NCI-H1092 treated with DMSO at 0.1 percent for 48 hours (cell line): ENCODE data around the gene HLA-DPB1.
"Not testable (repeated sequence)": the region's sequence is repeated elsewhere in the genome, so short reads cannot be mapped to it uniquely, and the experiment has no call there.

Experiments used
- DNase-seq: peaks from one replicate; lab custom pipeline; 2025; lab: John Stamatoyannopoulos, UW

HLA-DPB1 gene

DNA sequence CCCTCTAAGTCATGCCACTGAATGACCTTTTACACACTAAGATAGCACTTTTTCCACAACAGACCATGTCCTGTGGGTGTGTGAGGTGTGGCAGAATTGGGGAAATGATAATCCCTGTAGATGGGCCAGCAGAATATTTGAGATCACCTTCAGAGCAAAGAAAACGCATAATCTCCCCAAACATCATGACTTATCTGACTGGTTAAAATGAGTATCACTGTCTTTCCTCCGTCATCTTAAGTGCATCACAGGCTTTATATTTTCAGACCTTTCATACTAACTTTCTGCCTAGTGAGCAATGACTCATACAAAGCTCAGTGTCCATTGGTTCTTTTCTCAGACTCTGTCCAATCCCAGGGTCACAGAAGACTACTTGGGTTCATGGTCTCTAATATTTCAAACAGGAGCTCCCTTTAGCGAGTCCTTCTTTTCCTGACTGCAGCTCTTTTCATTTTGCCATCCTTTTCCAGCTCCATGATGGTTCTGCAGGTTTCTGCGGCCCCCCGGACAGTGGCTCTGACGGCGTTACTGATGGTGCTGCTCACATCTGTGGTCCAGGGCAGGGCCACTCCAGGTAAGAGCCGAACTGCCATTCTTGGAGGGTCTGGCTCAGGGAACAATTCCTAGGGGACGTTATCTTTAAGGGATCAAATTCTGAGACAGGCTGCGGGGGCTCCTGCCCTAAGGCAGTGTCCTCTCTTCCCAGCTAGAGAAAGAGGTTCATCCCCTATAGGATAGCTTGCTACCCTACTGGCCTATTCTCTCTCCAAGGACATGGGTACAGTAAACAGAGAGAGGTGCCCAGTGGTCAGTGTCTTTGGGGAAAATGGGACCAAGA lies at the start of gene HLA-DPB1:
TSS of gene HLA-DPB1 (plus strand) at position 423 of the 838 bp plus-strand sequence. CDS start at position 475, 52 bp downstream.
- DNase-seq = no peak

DNA sequence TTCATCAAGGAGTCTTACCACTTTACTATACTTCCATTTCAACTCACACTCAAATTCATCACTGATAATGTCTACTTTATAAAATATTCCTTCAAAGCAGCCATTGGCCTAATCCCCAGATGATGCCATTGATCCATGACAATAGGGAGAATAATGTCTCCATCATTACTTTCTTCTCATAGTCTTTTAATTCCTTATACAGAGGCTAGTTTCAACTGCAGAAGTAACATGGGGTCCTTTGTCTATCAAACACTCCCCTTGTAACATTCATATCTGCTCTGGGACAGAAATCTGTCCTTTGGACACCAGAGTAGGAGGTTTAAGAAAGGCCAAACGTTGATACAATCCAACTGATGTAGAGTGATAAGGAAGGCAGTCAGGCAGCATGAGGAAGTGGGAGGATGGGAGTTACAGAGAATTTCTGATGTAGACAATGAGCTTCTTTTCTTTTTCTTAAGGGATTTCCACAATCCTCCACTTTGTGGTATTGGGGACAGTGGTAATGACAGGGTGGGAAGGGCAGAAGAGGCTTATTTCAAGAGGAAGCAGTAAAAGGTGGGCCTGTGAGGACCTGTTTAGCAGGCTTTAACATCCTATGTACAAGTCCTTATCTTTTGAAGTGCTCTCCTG lies 47.5 kb upstream of the HLA-DPB1 start:
- DNase-seq = no peak

DNA sequence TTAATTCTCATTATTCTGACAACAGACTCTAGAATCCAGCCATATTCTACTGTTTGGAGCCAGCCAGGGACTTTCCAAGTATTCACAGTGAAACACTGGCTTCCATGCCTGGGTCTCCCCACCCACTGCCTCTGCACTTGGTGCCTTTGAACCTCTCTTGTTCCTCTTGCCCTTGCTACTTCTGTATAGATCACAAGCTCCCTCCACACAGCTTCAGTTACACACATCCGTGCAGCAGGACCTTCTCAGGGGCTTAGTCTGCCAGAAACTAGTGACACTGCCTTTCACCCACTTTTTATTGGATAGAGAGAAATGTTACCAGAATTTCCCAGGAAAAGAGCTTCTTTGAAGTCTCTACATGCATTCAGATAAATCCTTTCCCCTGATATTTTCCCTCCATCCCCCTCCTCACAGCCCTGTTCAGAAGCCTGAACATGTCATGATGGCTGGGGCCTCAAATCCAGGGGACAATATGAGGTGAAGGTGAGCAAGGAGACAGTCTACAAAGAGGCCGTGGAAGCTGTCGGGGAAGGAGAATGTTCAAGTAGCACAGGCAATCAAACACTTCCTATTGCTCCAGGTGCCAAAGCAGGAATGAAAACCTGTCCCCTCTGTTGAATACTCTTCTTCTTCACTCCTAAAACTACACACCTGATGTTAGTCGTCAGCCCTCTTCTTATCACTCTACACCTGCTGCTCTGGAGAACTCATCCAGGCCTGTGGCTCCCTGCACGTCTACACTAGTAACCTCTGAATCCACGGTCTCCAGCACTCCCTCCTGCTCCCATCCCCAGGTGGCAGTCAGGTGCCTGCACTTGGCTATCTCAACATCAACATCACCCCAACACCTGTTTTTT lies 46.2 kb upstream of the HLA-DPB1 start:
- no peak for DNase-seq

DNA sequence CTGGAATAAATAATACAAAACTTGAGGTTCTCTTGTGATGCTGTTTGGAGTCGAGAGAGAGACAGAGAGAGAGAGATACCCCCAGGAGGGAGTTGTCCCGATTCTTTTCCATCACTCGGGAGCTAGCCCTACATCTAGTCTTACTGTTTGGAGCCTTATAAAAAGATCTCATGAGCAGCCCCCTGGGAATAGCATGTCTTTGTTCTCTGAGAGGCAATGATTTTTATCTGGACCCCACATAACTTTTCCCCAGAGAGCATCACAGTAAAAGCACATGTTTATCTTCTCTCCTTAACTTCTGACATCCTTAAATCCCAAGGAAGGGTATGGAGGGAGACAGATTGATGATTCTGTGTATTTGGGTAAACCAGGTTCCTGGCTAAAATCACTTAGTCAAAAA lies 45.5 kb upstream of the HLA-DPB1 start:
- DNase-seq = no peak

DNA sequence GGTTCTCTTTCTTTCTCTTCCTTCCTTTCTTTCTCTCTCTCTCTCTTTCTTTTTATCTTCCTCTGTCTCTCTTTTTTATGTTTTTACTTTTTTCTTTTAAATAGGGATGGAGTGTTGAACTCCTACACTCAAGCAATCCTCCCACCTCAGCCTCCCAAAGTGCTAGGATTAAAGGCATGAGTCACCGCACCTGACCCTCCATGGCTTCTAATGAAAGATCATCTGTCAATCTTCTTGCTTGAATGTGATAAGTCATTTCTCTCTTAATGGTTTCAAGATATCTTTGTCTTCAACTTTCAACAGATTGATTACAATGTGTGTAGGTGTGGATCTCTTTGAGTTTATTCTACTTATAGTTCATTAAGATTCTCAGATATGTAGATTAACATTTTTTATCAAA lies 41.2 kb upstream of the HLA-DPB1 start:
- no peak for DNase-seq

DNA sequence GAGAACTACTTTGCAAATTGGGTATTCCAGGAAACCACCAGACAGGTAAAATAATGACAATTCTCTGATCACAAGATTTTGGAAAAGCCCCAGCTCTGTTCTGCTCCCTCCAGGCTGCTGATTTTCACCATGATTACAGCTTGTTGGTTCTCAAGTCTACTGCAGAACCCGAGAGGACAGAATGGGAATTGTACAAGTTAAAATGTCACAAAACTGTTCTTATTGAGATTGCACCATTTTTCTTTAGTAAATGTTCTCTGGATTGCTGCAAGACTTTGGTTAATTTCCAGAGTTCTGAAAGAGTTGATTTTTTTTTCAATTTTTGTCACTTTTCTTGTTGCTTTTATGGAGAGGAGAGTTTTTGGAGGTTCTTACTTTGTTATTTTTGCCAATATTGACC lies 39.3 kb upstream of the HLA-DPB1 start:
- DNase-seq = no peak

DNA sequence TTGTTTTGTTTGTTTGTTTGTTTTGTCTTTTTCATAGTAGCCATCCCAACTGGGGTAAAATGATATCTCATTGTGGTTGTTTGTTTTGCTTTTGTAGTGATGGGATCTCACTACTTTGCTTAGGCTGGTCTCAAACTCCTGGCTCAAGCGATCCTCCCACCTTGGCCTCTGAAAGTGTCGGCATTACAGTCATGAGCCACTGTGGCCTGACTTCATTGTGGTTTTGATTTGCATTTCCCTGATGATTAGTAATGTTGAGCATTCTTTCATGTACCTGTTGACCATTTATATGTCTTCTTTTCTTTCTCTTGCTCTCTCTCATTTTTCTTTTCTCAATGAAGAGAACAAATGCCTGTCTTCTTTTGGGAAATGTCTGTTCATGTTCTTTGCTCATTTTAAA lies 35.6 kb upstream of the HLA-DPB1 start:
- no peak for DNase-seq

DNA sequence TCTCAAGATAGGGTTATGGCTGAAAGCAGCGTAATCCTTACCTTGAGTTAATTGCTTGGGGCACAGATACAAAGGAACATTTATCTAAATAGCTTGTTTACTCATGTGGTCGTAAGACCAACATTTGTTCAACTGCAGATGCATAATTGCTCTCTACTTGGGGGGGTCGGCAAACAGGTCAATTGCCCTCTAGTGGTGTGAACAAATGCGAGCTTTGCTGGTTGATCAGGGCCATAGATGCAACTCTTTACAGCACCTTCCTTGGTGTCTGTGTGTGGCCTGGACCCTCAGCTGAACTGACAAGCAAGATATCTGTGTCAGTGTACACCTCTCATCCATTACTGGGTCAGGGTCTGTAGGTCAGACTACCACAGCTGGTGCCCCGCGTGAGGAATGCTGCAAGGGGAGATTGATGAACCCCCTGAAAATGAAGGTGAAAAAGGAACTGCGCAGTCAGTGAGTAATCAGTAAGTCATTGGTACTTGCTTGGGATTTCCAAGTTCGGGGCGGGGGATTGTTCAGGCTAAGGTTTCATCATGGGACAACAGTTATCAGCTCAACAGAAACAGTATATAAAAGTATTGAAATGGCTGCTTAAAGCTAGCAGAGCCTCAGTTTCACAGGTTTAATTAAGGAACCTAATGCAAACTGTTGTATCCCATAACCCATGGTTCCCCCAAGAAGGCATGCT lies 26.3 kb upstream of the HLA-DPB1 start:
- no peak for DNase-seq

DNA sequence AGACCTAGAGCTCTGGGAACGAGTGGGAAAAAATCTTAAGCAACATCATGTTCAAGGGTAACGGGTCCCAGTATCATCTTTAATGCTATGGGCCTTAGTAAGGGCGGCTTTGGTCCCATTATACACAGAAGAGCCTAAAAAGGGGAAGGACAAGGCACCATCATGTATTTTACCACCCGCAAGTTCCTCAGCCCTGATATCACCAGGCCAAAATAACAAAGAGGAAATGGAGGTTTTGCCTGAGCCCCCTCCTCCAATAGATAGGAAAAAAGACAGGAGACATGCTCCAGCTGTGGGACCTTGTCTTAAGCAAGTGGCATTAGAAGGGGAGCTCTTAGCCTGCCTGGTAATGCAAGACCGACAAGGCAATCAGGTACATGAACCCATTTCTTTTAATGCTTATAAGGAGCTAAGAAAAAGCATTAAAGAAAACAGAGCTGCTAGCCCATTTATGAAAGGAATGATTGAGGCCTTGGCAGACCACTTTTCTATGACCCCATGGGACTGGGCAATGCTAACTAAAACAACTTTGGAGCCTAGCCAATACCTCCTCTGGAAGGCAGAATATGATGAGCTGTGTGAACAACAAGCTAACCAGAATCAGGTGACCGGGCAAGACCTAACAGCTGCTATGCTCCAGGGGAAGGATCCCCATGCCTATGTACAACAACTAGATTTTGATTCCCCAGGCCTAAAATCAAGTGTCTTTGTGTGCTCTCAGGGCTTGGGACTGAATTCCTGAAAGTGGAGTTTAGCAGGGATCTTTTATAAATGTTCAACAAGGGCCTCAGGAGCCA lies 25.6 kb upstream of the HLA-DPB1 start:
- no peak for DNase-seq

DNA sequence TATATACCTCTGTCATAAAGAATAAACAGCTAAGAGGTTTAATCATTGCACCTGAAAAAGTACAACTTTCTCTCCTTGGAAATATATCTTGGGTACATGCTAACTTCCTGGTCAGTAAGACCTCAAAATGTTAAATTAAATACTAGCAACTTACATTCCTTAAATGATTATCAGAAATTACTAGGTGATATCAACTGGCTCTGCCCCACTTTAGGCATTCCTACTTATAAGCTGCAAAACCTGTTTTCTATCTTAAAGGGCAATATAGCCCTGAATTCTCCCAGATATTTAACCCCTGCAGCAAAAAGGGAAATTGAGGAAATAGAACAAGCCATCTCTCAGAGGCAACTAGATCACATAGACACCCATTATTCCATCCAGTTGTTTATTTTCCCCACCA lies 23.2 kb upstream of the HLA-DPB1 start:
- no peak for DNase-seq

DNA sequence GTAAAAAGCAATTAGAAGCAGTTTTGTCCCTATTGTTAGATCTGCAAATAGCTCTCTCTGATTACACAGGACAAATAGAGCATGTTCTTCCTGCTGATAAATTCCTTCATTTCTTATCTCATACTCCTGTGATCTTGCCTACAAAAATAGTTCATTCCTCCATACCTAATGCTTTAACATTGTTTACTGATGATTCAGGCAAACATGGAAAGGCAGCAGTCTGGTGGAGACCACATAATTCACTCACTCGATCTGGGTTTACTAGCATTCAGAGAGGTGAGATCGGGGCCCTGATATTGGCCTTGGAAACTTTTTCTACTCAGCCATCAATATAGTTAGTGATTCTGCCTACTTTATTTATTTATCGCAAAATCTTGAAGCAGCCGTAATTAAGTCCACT lies 22.6 kb upstream of the HLA-DPB1 start:
- no peak for DNase-seq

DNA sequence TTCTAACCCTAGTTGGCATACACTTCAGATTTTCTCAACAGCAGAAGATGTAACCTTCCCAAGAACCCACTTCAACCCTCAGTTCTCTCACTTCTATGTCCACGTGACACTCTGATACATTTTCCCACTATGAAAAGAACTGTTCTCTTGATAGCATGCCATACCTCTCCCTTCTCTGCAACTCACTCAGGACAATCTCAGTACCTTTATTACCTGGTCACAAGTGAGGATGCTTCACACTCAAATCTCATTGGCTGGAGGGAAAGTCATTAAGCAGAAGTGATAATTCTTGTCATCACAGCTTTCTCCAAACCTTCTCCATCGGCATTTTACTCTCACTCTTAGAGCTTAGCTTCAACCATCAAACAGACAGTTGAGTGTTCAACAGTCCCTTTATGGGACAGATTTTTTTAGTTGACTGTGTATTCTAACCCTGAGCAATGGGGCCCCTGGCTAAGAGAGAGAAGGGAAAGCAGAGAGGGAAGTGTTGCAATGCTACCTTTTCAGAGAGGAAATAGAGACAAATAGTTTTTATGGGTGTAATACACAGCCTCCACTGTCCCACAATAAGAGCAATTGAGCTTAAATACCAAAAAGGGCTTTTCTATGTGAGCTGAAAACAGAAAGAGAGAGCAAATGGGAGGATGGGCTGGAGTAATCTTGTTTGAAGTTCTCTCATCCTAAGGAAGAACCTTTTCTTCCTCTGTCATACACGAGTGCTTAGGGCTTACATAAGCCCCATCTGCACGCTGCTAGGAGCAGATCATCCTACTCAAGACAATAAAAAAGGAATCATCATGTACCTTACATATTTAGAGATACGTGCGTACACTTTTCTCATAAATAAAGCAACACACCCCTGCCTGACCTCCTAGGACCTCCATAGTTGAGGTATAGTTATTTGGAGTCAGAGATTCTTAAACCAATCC lies 18.3 kb upstream of the HLA-DPB1 start:
- no peak for DNase-seq

DNA sequence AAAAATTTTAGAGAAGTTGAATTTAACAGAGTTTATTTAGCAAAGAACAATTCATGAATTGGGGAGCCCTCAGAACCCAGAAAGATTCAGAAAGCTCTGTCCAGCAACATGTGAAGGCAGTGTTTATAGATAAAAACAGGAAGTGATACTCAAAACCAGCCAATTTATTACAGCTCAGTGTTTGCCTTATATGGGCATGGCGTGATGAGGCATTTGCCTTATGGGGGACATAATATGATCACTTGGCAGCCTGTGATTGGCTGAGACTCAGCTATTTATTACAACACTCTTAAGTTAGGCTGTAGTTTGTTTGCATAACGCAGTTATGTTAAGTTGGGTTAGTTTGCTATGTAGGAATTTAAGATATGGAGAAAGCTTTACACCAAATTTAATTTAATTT lies 13.8 kb upstream of the HLA-DPB1 start:
- no peak for DNase-seq

DNA sequence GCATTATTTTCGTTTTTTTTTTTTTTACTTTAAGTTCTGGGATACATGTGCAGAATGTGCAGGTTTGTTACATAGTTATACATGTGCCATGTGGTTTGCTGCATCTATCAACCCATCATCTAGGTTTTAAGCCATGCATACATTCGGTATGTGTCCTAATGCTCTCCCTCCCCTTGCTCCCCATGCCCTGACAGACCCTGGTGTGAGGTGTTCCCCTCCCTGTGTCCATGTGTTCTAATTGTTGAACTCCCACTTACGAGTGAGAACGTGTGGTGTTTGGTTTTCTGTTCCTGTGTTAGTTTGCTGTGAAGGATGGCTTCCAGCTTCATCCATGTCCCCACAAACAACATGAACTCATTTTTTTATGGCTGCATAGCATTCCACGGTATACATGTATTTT lies 12.4 kb upstream of the HLA-DPB1 start:
- not testable (repeated sequence) for DNase-seq

DNA sequence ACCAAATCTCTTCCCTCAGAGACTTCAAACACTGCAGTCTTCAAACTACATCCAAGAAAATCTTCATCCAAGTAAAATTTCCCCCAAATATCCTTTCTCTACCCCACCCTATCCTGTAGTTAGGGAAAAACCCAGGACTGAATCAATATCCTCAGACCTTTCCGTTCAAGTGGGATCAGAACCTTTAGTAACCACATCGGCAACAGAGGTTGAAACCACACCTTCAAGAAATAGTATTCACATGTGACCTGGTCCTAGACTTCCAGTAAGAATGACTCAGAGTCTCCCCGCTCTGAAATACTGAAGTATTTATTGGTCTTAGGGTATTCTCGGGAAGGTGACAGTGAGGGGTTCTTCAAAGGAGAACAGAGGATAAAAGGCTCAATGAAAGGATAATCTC lies 11.1 kb upstream of the HLA-DPB1 start:
- DNase-seq = no peak

DNA sequence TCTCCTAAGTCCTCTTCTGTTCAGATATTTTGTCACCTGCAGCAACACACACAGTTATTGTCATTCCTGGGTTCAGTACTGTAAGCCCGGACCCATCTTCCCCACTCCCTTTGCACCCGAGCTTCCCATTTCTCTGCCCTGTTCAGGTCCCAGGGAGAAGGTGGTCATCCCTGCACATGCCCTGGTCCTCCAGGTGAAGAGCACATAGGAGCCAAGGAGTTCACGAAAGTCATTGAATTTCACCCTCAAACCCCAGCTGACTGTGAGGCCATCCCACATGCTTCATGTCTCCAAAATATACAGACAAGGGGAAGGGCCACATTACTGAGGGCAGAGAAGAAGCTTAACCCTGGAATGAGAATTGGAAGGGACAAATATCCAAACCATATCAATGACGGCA lies 10.5 kb upstream of the HLA-DPB1 start:
- DNase-seq = no peak

DNA sequence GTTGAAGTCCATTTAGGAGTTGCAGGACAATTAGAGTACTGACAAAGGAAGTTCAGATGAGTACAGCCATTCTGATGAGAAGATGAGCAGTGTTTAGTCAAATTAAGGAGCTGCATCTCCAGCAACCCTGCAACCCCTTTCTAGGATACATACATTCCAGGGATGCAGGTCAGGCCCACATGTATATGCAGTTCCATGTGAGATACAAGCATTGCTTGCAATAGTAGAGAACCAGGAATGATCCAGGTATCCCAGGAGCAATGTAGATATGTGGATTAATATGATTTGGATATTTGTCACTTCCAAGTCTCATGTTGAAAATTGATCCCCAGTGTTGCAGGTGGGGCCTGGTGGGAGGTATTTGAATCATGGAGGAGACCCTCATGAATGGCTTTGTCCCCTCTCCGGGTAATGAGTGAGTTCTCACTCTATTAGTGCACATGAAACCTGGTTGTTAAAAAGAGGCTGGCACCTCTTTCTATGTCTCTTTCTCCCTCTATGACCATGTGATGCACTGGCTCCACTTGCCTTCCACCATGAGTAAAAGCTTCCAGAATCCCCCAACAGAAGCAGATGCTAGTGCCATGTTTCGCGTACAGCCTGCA lies 8.8 kb upstream of the HLA-DPB1 start:
- DNase-seq = no peak

DNA sequence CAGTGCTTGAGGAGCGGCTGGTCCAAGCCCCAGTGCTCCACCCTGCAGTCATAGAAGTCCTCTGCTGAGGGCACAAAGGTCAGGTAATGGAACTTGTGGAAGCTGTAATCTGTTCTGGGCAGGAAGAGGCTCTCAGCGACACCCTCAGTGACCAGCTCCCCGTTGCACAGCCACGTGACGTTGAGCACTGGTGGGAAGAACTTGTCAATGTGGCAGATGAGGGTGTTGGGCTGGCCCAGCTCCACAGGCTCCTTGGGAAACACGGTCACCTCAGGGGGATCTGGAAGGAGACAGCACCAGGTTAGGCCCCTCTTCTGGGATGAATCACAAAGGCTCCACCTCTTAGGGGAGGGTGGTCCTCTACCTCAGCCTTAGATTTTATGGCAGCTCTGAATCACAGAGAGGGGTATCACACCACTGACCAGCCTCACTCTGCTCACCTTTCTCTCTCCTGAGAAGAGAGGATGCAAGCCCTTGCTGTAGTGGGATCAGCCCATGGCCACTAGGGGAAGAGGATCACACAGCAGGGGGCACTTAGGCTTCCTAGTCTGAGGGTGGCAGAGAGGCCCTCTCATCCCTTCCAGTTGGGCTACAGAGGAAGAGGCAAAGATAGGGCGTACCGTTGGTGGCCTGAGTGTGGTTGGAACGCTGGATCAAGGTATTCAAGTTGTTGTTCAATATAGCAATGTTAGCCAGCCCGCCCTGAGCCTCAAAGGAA lies 6.6 kb upstream of the HLA-DPB1 start:
- DNase-seq = no peak

DNA sequence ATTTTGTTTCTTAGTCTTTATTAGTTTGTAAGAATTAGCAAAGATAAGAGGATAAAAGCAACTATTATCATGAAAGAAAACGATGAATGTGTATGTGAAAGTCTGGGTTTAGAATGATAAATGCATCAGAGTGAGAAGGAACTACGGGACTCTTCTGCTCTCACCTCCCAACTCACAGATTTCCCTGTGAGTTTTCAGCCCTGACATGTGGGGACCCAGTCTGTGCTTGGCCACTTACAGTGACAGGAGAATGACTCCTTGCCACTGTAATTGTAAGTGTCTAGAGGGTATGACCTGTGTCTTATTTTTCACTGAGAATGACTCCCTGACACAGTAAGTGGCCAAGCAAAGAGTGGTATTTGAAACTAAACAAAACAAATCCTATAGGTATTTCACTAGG lies 4.9 kb upstream of the HLA-DPB1 start:
- DNase-seq = no peak
